WERI-Rb-1 (cell line): ENCODE data around the gene IMPA2.
A peak's percentile ranks its signal among the peaks of the same experiment; 100 is the strongest.

ENCODE experiments used
- DNase-seq: peaks from one replicate; pipeline ENCODE4 v3.0.0-alpha.2; 2020
- H3K27ac ChIP-seq: fragments of 250-450 bp; sonication (Bioruptor Pico); 2 replicates; pipeline ENCODE4 v1.5.1; 2020; ENCODE audit warnings: mild to moderate bottlenecking, moderate library complexity
- H3K27me3 ChIP-seq: fragments of 250-450 bp; sonication (Bioruptor Pico); 2 replicates; pipeline ENCODE4 v1.5.1; 2021; ENCODE audit warnings: mild to moderate bottlenecking, low read depth, moderate library complexity; ENCODE audit not compliant: insufficient read depth, severe bottlenecking
- H3K36me3 ChIP-seq: fragments of 250-450 bp; sonication (Bioruptor Pico); 2 replicates; pipeline ENCODE4 v1.5.1; 2020; ENCODE audit warnings: mild to moderate bottlenecking, moderate library complexity
- H3K4me3 ChIP-seq: 2 replicates; pipeline ENCODE4 v1.5.1; 2011; ENCODE audit warnings: low read depth, mild to moderate bottlenecking, control low read depth, low read length
- H3K9me3 ChIP-seq: fragments of 250-450 bp; sonication (Bioruptor Pico); 2 replicates; pipeline ENCODE4 v1.5.1; 2021; ENCODE audit warnings: mild to moderate bottlenecking, moderate library complexity; ENCODE audit not compliant: severe bottlenecking
- CTCF ChIP-seq: IDR thresholded peaks from 2 replicates; pipeline ENCODE4 v1.5.1; 2011; ENCODE audit warnings: low read depth, mild to moderate bottlenecking, control low read depth, inconsistent platforms, low read length

Gene IMPA2

DNA sequence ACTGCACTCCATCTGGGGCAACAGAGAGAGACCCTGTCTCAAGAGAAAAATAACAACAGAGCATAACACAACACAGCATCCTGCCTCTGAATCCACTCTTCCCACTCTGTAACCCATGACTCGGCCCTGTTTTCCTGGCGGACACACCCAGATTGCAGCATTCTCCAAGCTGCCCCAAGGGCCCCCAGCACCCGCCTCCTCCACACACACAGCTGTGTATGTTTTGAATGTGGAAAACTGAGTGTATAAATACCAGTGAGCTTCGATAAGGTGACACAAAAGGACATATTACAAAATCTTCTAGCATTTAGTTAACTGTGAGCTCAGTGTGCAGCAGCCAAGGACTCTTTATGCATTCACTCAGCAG lies 13.0 kb downstream of the IMPA2 start:
- peaks cover 4% of the 10 kb centered on the region for H3K36me3 ChIP-seq
- no peak overlapping the region for H3K4me3 ChIP-seq
- H3K27me3 ChIP-seq, result no peaks in the 10 kb centered on the region
- H3K27ac ChIP-seq, result no peak overlapping the region
- no peak for TF ChIP-seq CTCF
- no peak for DNase-seq
- no peaks in the 10 kb centered on the region for H3K9me3 ChIP-seq

GRCh38 chr18:11994703-11995444 lies 13.6 kb downstream of the IMPA2 start:
- peaks cover 9% of the 10 kb centered on the region for H3K36me3 ChIP-seq
- no peak for TF ChIP-seq CTCF
- no peak for DNase-seq
- no peak overlapping the region for H3K4me3 ChIP-seq
- H3K27ac ChIP-seq, result no peak overlapping the region
- no peaks in the 10 kb centered on the region for H3K27me3 ChIP-seq
- no peaks in the 10 kb centered on the region for H3K9me3 ChIP-seq

DNA sequence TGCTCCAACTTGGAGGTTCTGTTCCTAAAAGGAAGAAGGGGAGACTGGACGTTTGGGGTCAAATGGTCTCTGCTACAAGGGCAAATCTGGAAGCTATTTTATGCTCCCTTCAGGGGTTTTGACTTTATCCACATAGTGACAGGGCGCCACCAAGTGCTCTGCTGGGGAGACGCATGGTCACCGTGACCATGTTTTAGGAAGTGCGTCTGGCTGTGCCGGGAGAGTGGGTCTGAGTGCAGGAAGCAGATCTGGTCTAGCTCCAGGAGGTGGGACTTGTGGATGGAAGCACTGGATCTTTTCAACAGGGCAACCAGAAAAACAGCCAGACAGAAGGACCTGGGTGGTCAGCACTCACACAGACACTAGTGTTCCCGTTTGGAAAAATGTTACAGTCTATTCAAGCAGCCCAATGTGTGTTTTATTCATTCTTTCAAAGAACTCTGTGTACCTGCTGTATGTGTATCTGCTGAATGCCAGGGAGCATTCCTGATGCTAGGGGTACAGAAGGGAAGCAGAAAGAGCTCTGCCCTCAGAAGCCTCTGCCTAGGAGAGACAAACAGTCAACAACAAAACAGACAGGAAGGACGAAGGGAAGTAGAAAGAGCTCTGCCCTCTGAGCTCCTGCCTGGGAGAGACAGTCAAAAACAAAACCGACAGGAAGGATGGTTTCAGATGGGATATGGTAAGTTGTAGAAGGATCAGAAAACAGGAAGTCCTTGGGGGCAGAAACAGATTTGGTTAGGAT lies 14.3 kb downstream of the IMPA2 start:
- no peak overlapping the region for H3K27ac ChIP-seq
- peak; percentile 73 for DNase-seq
- H3K9me3 ChIP-seq, result no peaks in the 10 kb centered on the region
- no peaks in the 10 kb centered on the region for H3K27me3 ChIP-seq
- peak; percentile 88 for TF ChIP-seq CTCF
- no peak overlapping the region for H3K4me3 ChIP-seq
- peaks cover 10% of the 10 kb centered on the region for H3K36me3 ChIP-seq

GRCh38 chr18:11996190-11996754 lies 15.0 kb downstream of the IMPA2 start:
- no peak for TF ChIP-seq CTCF
- Histone ChIP-seq H3K36me3 (peaks cover 10% of the 10 kb centered on the region), H3K27me3 (no peaks in the 10 kb centered on the region), H3K4me3 (no peak overlapping the region), H3K9me3 (no peaks in the 10 kb centered on the region), H3K27ac (no peak overlapping the region)
- DNase-seq, result no peak

DNA sequence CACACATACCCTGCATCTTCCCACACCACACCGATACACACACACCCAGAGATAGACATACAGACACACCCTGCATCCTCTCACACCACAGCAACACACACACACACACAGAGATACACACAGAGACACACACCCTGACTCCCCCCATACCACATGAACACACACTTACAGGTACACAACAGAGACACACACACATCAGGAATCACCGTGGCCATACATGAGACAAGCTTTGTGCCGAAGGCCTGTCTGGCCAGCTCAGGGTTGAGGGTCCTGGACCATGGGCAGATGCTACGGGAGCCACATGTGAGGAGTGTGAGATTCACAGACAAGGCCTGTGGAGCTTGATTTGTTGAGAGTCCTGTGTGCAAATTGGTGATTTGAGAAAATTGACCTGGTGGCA lies 15.6 kb downstream of the IMPA2 start:
- H3K36me3 ChIP-seq, result peaks cover 12% of the 10 kb centered on the region
- no peak overlapping the region for H3K4me3 ChIP-seq
- no peaks in the 10 kb centered on the region for H3K9me3 ChIP-seq
- H3K27ac ChIP-seq, result no peak overlapping the region
- H3K27me3 ChIP-seq, result no peaks in the 10 kb centered on the region
- no peak for DNase-seq
- TF ChIP-seq CTCF, result no peak
